Fibroblast of lung (primary cell): ENCODE data around the gene DSTYK.

ENCODE experiments used
- CTCF ChIP-seq, 2 donors: IDR thresholded peaks in 1 of 2; conservative IDR thresholded peaks in 1 of 2; 1 replicate in 1 of 2; 2 replicates in 1 of 2; pipeline ENCODE4 v1.5.1; 2011 to 2012; ENCODE audit warnings: low read length in 2 of 2, control low read depth in 1 of 2, inconsistent platforms in 1 of 2, low read depth in 1 of 2, mild to moderate bottlenecking in 1 of 2
- EZH2 ChIP-seq: IDR thresholded peaks from 2 replicates; pipeline ENCODE4 v1.5.1; 2012; ENCODE audit warnings: low read length, control low read depth, mild to moderate bottlenecking; ENCODE audit errors: missing control alignments

GRCh38 chr1:205169248-205169647 lies 42.3 kb downstream of the DSTYK start:
- no peak for TF ChIP-seq CTCF (conservative IDR thresholded peaks at IDR 0.05 in 1 of 2, IDR thresholded peaks at IDR 0.05 in 1 of 2; ENCODE audit: low read depth in 1 of 2, low read length in 2 of 2)
- no peak for TF ChIP-seq EZH2
